HL-60 (cell line): ENCODE measurements around the gene ANKRD40CL.

Experiments
- DNase-seq, 2 experiments: peaks; one replicate each; pipeline ENCODE4 v3.0.0-alpha.2; 2010 to 2020; ENCODE audit warnings: low read depth in 1 of 2, low spot score in 1 of 2
- H3K27ac ChIP-seq: fragments of 250-450 bp; sonication (Bioruptor Pico); replicated peaks from 2 replicates; pipeline ENCODE4 v1.5.1; 2020; ENCODE audit warnings: mild to moderate bottlenecking, moderate library complexity
- H3K27me3 ChIP-seq: fragments of 250-450 bp; sonication (Bioruptor Pico); 2 replicates; pipeline ENCODE4 v1.5.1; 2021; ENCODE audit warnings: mild to moderate bottlenecking, moderate library complexity; ENCODE audit not compliant: insufficient read depth, poor library complexity, severe bottlenecking
- H3K4me3 ChIP-seq: replicated peaks from 2 replicates; pipeline ENCODE4 v1.5.1; 2011; ENCODE audit warnings: mild to moderate bottlenecking, control low read depth, low read length; ENCODE audit not compliant: insufficient read depth
- CTCF ChIP-seq: IDR thresholded peaks from one replicate; pipeline ENCODE4 v1.5.1; 2011; ENCODE audit warnings: low read length, control low read depth, inconsistent platforms; ENCODE audit not compliant: insufficient read depth
- GABPA ChIP-seq: IDR thresholded peaks from 2 replicates; pipeline ENCODE4 v1.6.1; 2012; ENCODE audit warnings: low read depth
- POLR2AphosphoS5 ChIP-seq: IDR thresholded peaks from 2 replicates; pipeline ENCODE4 v1.6.1; 2012; ENCODE audit warnings: low read depth
- REST ChIP-seq: IDR thresholded peaks from 2 replicates; pipeline ENCODE4 v1.6.1; 2012; ENCODE audit warnings: low read depth; ENCODE audit not compliant: insufficient replicate concordance
- SPI1 ChIP-seq: IDR thresholded peaks from 2 replicates; pipeline ENCODE4 v1.6.1; 2012; ENCODE audit warnings: low read depth, mild to moderate bottlenecking, borderline replicate concordance

Gene ANKRD40CL

GRCh38 chr17:50781167-50781566 lies 13.8 kb upstream of the ANKRD40CL start:
- no peak for TF ChIP-seq CTCF
- no peak for TF ChIP-seq SPI1
- TF ChIP-seq GABPA, result no peak
- no peak for TF ChIP-seq REST
- TF ChIP-seq POLR2AphosphoS5, result no peak
- Histone ChIP-seq H3K27ac (no peak overlapping the region), H3K4me3 (no peak overlapping the region), H3K27me3 (no peaks in the 10 kb centered on the region)
- DNase-seq, result no peak

- no peak for DNase-seq
- no peak for TF ChIP-seq SPI1
- no peak for TF ChIP-seq GABPA
- no peak for TF ChIP-seq POLR2AphosphoS5
- no peak for TF ChIP-seq REST
- no peak for TF ChIP-seq CTCF
Observed at GRCh38 chr17:50779747-50780353, 12.5 kb upstream of the ANKRD40CL start.

GRCh38 chr17:50778988-50779387 lies 11.7 kb upstream of the ANKRD40CL start:
- no peak for DNase-seq
- Histone ChIP-seq H3K4me3 (no peak overlapping the region), H3K27ac (no peak overlapping the region), H3K27me3 (no peaks in the 10 kb centered on the region)
- no peak for TF ChIP-seq GABPA

More at GRCh38 chr17:50779747-50780353, 12.5 kb upstream of the ANKRD40CL start:
- Histone ChIP-seq H3K4me3 (no peak overlapping the region), H3K27ac (no peak overlapping the region), H3K27me3 (no peaks in the 10 kb centered on the region)

GRCh38 chr17:50778471-50778870 lies 11.2 kb upstream of the ANKRD40CL start:
- Histone ChIP-seq H3K27me3 (no peaks in the 10 kb centered on the region), H3K4me3 (no peak overlapping the region), H3K27ac (no peak overlapping the region)
- TF ChIP-seq POLR2AphosphoS5 (no peak), REST (no peak), SPI1 (no peak), GABPA (no peak), CTCF (no peak)
- no peak for DNase-seq
